Measurements from ENCODE around the gene STK35. TPM values are rescaled to one million over a fixed set of nuclear protein-coding genes. Genes with fewer than 3 reads are reported as not detected.

Gene STK35
- total RNA-seq, 1 donor from 2014 or later, result 14.5 TPM

- TF ChIP-seq CTCF (IDR thresholded peaks at IDR 0.05), result no peak
- H3K36me3 Mint-ChIP-seq (ENCODE audit: low read depth), result peaks cover 1% of the 10 kb centered on the region
- no peak overlapping the region for H3K27ac Mint-ChIP-seq (ENCODE audit: unreplicated experiment)
- no peak overlapping the region for H3K4me3 Mint-ChIP-seq (ENCODE audit: unreplicated experiment)
- H3K27me3 Mint-ChIP-seq (ENCODE audit: low read depth), result no peaks in the 10 kb centered on the region
- H3K9me3 Mint-ChIP-seq (ENCODE audit: low read depth), result no peaks in the 10 kb centered on the region
- no peak for DNase-seq (ENCODE audit: low spot score)
- peaks cover 13% of the 10 kb centered on the region for H3K4me1 Mint-ChIP-seq (ENCODE audit: low read depth)
Observed at GRCh38 chr20:2151858-2152281, 50.2 kb downstream of the STK35 start.

- Mint-ChIP-seq H3K4me1 (ENCODE audit: low read depth) (peaks cover 13% of the 10 kb centered on the region), H3K36me3 (ENCODE audit: low read depth) (peaks cover 1% of the 10 kb centered on the region), H3K27ac (ENCODE audit: unreplicated experiment) (no peak overlapping the region), H3K4me3 (ENCODE audit: unreplicated experiment) (no peak overlapping the region), H3K9me3 (ENCODE audit: low read depth) (no peaks in the 10 kb centered on the region), H3K27me3 (ENCODE audit: low read depth) (no peaks in the 10 kb centered on the region)
- no peak for DNase-seq (ENCODE audit: low spot score)
- TF ChIP-seq CTCF (IDR thresholded peaks at IDR 0.05), result no peak
Observed at GRCh38 chr20:2152317-2152716, 50.7 kb downstream of the STK35 start.

GRCh38 chr20:2153326-2153725, 51.7 kb downstream of the STK35 start:
- H3K9me3 Mint-ChIP-seq (ENCODE audit: low read depth), result no peaks in the 10 kb centered on the region
- no peak overlapping the region for H3K4me3 Mint-ChIP-seq (ENCODE audit: unreplicated experiment)
- no peak for TF ChIP-seq CTCF (IDR thresholded peaks at IDR 0.05)
- no peak overlapping the region for H3K27ac Mint-ChIP-seq (ENCODE audit: unreplicated experiment)
- H3K4me1 Mint-ChIP-seq (ENCODE audit: low read depth), result peaks cover 13% of the 10 kb centered on the region
- H3K36me3 Mint-ChIP-seq (ENCODE audit: low read depth), result peaks cover 1% of the 10 kb centered on the region
- DNase-seq (ENCODE audit: low spot score), result no peak
- no peaks in the 10 kb centered on the region for H3K27me3 Mint-ChIP-seq (ENCODE audit: low read depth)

GRCh38 chr20:2156224-2156623, 54.6 kb downstream of the STK35 start:
- Mint-ChIP-seq H3K9me3 (ENCODE audit: low read depth) (no peaks in the 10 kb centered on the region), H3K27me3 (ENCODE audit: low read depth) (no peaks in the 10 kb centered on the region), H3K36me3 (ENCODE audit: low read depth) (no peaks in the 10 kb centered on the region), H3K27ac (ENCODE audit: unreplicated experiment) (no peak overlapping the region), H3K4me3 (ENCODE audit: unreplicated experiment) (no peak overlapping the region), H3K4me1 (ENCODE audit: low read depth) (peaks cover 11% of the 10 kb centered on the region)
- no peak for DNase-seq (ENCODE audit: low spot score)
- no peak for TF ChIP-seq CTCF (IDR thresholded peaks at IDR 0.05)

- DNase-seq (ENCODE audit: low spot score), result peak; percentile 1
- H3K27me3 Mint-ChIP-seq (ENCODE audit: low read depth), result no peaks in the 10 kb centered on the region
- no peaks in the 10 kb centered on the region for H3K36me3 Mint-ChIP-seq (ENCODE audit: low read depth)
- TF ChIP-seq CTCF (IDR thresholded peaks at IDR 0.05), result no peak
- H3K27ac Mint-ChIP-seq (ENCODE audit: unreplicated experiment), result no peak overlapping the region
- no peaks in the 10 kb centered on the region for H3K9me3 Mint-ChIP-seq (ENCODE audit: low read depth)
- no peak overlapping the region for H3K4me3 Mint-ChIP-seq (ENCODE audit: unreplicated experiment)
- peaks cover 3% of the 10 kb centered on the region for H3K4me1 Mint-ChIP-seq (ENCODE audit: low read depth)
Observed at GRCh38 chr20:2156666-2157624, 55.3 kb downstream of the STK35 start.
